Suppressor macrophage (primary cell): ENCODE data around the gene PTPRM.

Experiments
- DNase-seq, 4 experiments: peaks; one replicate each; pipeline ENCODE4 v3.0.0-alpha.2; 2020 to 2022

Gene PTPRM

GRCh38 chr18:7760967-7761948 is 194.1 kb downstream of the PTPRM start:
- DNase-seq, result no peak

GRCh38 chr18:7764405-7764804 is 197.3 kb downstream of the PTPRM start:
- DNase-seq, result no peak

- DNase-seq, result no peak
These were observed 199.2 kb downstream of the PTPRM start for GRCh38 chr18:7766346-7766745.

GRCh38 chr18:7766817-7767216 is 199.7 kb downstream of the PTPRM start:
- no peak for DNase-seq

GRCh38 chr18:7770908-7771307 is 203.8 kb downstream of the PTPRM start:
- no peak for DNase-seq

- DNase-seq, result no peak
These were observed 205.4 kb downstream of the PTPRM start for GRCh38 chr18:7772510-7772888.

- no peak for DNase-seq
These were observed 205.8 kb downstream of the PTPRM start for GRCh38 chr18:7772951-7773350.

GRCh38 chr18:7775128-7775527 is 208.0 kb downstream of the PTPRM start:
- no peak for DNase-seq

- no peak for DNase-seq
These were observed 208.7 kb downstream of the PTPRM start for GRCh38 chr18:7775843-7776242.

GRCh38 chr18:7778181-7778580 is 211.1 kb downstream of the PTPRM start:
- DNase-seq, result no peak

- DNase-seq, result no peak
These were observed 212.1 kb downstream of the PTPRM start for GRCh38 chr18:7779211-7779610.

- no peak for DNase-seq
These were observed 217.1 kb downstream of the PTPRM start for GRCh38 chr18:7784171-7784570.

- no peak for DNase-seq
These were observed 219.5 kb downstream of the PTPRM start for GRCh38 chr18:7786569-7786968.

GRCh38 chr18:7787339-7787738 is 220.2 kb downstream of the PTPRM start:
- DNase-seq, result no peak

GRCh38 chr18:7789856-7790552 is 222.9 kb downstream of the PTPRM start:
- DNase-seq, result peak in 1 of 4 experiments; percentile 9

- DNase-seq, result no peak
These were observed 226.0 kb downstream of the PTPRM start for GRCh38 chr18:7793100-7793499.

GRCh38 chr18:7803956-7804469 is 236.9 kb downstream of the PTPRM start:
- DNase-seq, result no peak

- DNase-seq, result no peak
These were observed 238.0 kb downstream of the PTPRM start for GRCh38 chr18:7805096-7805495.

GRCh38 chr18:7805880-7806279 is 238.8 kb downstream of the PTPRM start:
- DNase-seq, result no peak

- DNase-seq, result no peak
These were observed 240.9 kb downstream of the PTPRM start for GRCh38 chr18:7807936-7808453.

GRCh38 chr18:7808992-7809391 is 241.9 kb downstream of the PTPRM start:
- no peak for DNase-seq

- DNase-seq, result no peak
These were observed 242.3 kb downstream of the PTPRM start for GRCh38 chr18:7809455-7809854.

GRCh38 chr18:7809978-7810377 is 242.9 kb downstream of the PTPRM start:
- DNase-seq, result no peak
